GDM1 (cell line): Measurements from ENCODE around the gene KIAA0513.

Experiments
- DNase-seq: peaks from one replicate; lab custom pipeline; 2025; lab: John Stamatoyannopoulos, UW

KIAA0513 gene

GRCh38 chr16:85004587-85005205 lies 22.9 kb upstream of the KIAA0513 start:
- no peak for DNase-seq

- no peak for DNase-seq
Observed at GRCh38 chr16:85005285-85006069, 22.1 kb upstream of the KIAA0513 start.

- no peak for DNase-seq
Observed at GRCh38 chr16:85006639-85007038, 21.0 kb upstream of the KIAA0513 start.

- no peak for DNase-seq
Observed at GRCh38 chr16:85007496-85008214, 19.9 kb upstream of the KIAA0513 start.

- no peak for DNase-seq
Observed at GRCh38 chr16:85008271-85008670, 19.3 kb upstream of the KIAA0513 start.

GRCh38 chr16:85010446-85010930 lies 17.1 kb upstream of the KIAA0513 start:
- DNase-seq = no peak

- DNase-seq = peak; percentile 64
Observed at GRCh38 chr16:85010931-85011845, 16.4 kb upstream of the KIAA0513 start, which contains the start of gene ZDHHC7. TSS of gene ZDHHC7 (minus strand) at chr16:85011535. CDS start at chr16:84990618, 20,917 bp downstream.

- DNase-seq = no peak
Observed at GRCh38 chr16:85011846-85012284, 15.7 kb upstream of the KIAA0513 start.

GRCh38 chr16:85014311-85014710 lies 13.3 kb upstream of the KIAA0513 start:
- no peak for DNase-seq

- DNase-seq = no peak
Observed at GRCh38 chr16:85015481-85016187, 12.0 kb upstream of the KIAA0513 start.

GRCh38 chr16:85017151-85017550 lies 10.4 kb upstream of the KIAA0513 start:
- DNase-seq = no peak

- no peak for DNase-seq
Observed at GRCh38 chr16:85017633-85018032, 10.0 kb upstream of the KIAA0513 start.

GRCh38 chr16:85018529-85019236 lies 8.9 kb upstream of the KIAA0513 start:
- no peak for DNase-seq

GRCh38 chr16:85019659-85020245 lies 7.8 kb upstream of the KIAA0513 start:
- no peak for DNase-seq

- no peak for DNase-seq
Observed at GRCh38 chr16:85025781-85026653, 1.6 kb upstream of the KIAA0513 start.

GRCh38 chr16:85026703-85027102 lies 892 bp upstream of the KIAA0513 start:
- DNase-seq = no peak

GRCh38 chr16:85027958-85028684 lies 526 bp downstream of the KIAA0513 start:
- DNase-seq = no peak
